HepG2 (cell line): ENCODE measurements around the gene RDH14. TPM values are rescaled to one million over a fixed set of nuclear protein-coding genes. Genes with fewer than 3 reads are reported as not detected.

Source experiments
- CCAR2 ChIP-seq: fragments of 200-400 bp; formaldehyde crosslinking; optimal IDR thresholded peaks from 2 replicates; pipeline ENCODE3; 2018; ENCODE audit warnings: low read depth, mild to moderate bottlenecking, low read length, moderate library complexity
- CCDC6 ChIP-seq: sonication (generic); formaldehyde crosslinking; IDR thresholded peaks from 2 replicates; pipeline ENCODE4 v1.8.1; 2022; ENCODE audit warnings: mild to moderate bottlenecking, missing genetic modification reagents, moderate library complexity
- ETV6 ChIP-seq: sonication (generic); formaldehyde crosslinking; conservative IDR thresholded peaks from 2 replicates; pipeline ENCODE4 v1.4.0; 2020; ENCODE audit warnings: missing genetic modification reagents
- HNRNPK ChIP-seq: fragments of 200-400 bp; formaldehyde crosslinking; IDR thresholded peaks from 2 replicates; pipeline ENCODE4 v1.6.1; 2018; ENCODE audit warnings: low read length, low read depth, moderate library complexity, mild to moderate bottlenecking; ENCODE audit not compliant: poor library complexity, severe bottlenecking
- IRX3 ChIP-seq: sonication (generic); formaldehyde crosslinking; IDR thresholded peaks from 2 replicates; pipeline ENCODE4 v1.8.1; 2023; ENCODE audit warnings: mild to moderate bottlenecking, low read depth, missing genetic modification reagents, borderline replicate concordance
- KLF6 ChIP-seq: IDR thresholded peaks from 2 replicates; pipeline ENCODE4 v1.8.0; 2016; ENCODE audit warnings: missing biosample characterization, missing genetic modification reagents
- SAP130 ChIP-seq: IDR thresholded peaks from 2 replicates; pipeline ENCODE4 v1.6.1; 2016; ENCODE audit warnings: low read depth
- TMF1 ChIP-seq: sonication (generic); formaldehyde crosslinking; IDR thresholded peaks from 2 replicates; pipeline ENCODE4 v1.8.1; 2022; ENCODE audit warnings: low read depth, missing genetic modification reagents
- ZNF556 ChIP-seq: sonication (generic); formaldehyde crosslinking; IDR thresholded peaks from 2 replicates; pipeline ENCODE4 v1.4.0; 2020; ENCODE audit warnings: mild to moderate bottlenecking, missing genetic modification reagents, borderline replicate concordance
- ZNF777 ChIP-seq: sonication (generic); formaldehyde crosslinking; IDR thresholded peaks from 2 replicates; pipeline ENCODE4 v1.4.0; 2020; ENCODE audit warnings: missing genetic modification reagents
- polyA plus RNA-seq, 8 experiments: library from polyadenylated mRNA; depleted of rRNA in 3 of 8; stranded (reverse) in 7 of 8; unstranded in 1 of 8; fragments of >200 nt; fragmentation: Illumina TruSeq in 4 of 8; extraction: Trizol in 4 of 8; gene quantifications; 2 replicates each; pipeline versions ENCODE4 v1.2.1 to v1.2.3, GENCODE V29; 2011 to 2016; ENCODE audit warnings: low read depth in 4 of 8, missing spikeins in 1 of 8, mixed read lengths in 1 of 8; ENCODE audit not compliant: insufficient read depth in 1 of 8
- total RNA-seq, 5 experiments: library from RNA; depleted of rRNA; stranded (reverse); fragments of >200 nt; fragmentation: Illumina TruSeq; extraction: Trizol; gene quantifications; 2 replicates each; pipeline ENCODE4 v1.2.3, GENCODE V29; 2016; ENCODE audit warnings: low read depth in 1 of 5
- TF ChIP-seq, protein P1 (sequence below): sonication (generic); formaldehyde crosslinking; IDR thresholded peaks from 2 replicates; pipeline ENCODE4 v1.9.0; 2021; ENCODE audit warnings: mild to moderate bottlenecking, missing genetic modification reagents
- TF ChIP-seq, protein P2 (sequence below): sonication (generic); formaldehyde crosslinking; IDR thresholded peaks from 2 replicates; pipeline ENCODE4 v1.4.0; 2020; ENCODE audit warnings: missing genetic modification reagents
- TF ChIP-seq, protein P3 (sequence below): sonication (generic); formaldehyde crosslinking; IDR thresholded peaks from 2 replicates; pipeline ENCODE4 v1.8.0; 2022; ENCODE audit warnings: missing genetic modification reagents, mild to moderate bottlenecking, moderate library complexity, borderline replicate concordance

The RDH14 gene
- total and polyA plus RNA-seq, 2 of the 13 experiments (the other 11 are each of a cell fraction or from before 2014, with no cell fraction given): 27.4 to 39.9 TPM

DNA sequence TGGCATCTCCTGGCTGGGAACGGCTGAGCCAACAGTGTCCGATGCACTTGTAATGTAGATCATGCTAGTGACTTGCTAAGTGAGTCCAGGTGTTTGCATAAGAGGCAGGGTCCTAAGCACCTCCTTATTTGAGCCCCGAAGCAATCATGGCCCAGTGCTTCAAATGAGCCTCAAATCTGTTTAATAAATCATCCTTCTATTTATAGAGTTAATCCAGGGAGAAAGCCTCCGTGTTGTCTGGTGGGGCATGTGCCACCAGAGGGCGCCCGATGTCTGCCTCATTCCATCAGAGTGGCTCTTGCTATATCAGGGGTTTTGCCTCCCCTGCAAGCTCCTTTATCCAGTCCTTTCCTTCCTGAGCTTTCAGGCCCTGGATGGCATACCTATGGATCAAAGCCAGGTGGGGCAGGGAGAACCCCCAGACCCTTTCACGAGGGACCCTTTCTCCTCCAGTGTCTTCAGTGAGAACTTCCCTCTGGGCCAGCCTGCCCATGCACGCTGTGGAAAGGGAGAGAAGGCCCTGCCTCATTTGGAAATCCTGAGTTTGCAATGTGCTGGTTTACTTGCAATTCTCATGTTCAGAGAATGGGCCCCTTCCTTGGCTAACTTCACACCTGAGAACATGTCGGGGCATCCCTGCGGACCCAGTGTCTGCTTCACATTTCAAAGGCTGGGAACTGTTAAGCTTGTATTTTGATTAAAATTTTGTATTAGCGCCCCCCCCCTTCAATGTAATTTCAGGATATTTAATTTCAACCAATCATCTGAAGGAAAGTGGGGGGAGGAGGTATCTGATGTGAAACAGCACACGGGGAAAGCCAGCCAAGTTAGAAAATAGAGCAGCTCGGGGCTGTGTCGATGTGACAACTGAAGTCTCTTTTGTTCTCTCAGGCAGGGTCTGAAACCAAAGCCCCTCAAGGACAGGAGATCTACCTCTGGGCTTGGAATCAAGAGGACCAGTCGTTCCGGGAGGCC is 39.7 kb downstream of the RDH14 start (continued):
- TF ChIP-seq KLF6 (CRISPR knock-in tag) (0 out of 2 replicates have a peak, but pooled peaks have one; percentile 39), ZNF777 (CRISPR knock-in tag) (no peak), ZNF556 (CRISPR knock-in tag) (no peak), HNRNPK (no peak), SAP130 (no peak), IRX3 (CRISPR knock-in tag) (no peak), CCDC6 (CRISPR knock-in tag) (no peak), ETV6 (CRISPR knock-in tag) (no peak), TMF1 (no peak), CCAR2 (no peak)
- TF ChIP-seq, protein P1, sequence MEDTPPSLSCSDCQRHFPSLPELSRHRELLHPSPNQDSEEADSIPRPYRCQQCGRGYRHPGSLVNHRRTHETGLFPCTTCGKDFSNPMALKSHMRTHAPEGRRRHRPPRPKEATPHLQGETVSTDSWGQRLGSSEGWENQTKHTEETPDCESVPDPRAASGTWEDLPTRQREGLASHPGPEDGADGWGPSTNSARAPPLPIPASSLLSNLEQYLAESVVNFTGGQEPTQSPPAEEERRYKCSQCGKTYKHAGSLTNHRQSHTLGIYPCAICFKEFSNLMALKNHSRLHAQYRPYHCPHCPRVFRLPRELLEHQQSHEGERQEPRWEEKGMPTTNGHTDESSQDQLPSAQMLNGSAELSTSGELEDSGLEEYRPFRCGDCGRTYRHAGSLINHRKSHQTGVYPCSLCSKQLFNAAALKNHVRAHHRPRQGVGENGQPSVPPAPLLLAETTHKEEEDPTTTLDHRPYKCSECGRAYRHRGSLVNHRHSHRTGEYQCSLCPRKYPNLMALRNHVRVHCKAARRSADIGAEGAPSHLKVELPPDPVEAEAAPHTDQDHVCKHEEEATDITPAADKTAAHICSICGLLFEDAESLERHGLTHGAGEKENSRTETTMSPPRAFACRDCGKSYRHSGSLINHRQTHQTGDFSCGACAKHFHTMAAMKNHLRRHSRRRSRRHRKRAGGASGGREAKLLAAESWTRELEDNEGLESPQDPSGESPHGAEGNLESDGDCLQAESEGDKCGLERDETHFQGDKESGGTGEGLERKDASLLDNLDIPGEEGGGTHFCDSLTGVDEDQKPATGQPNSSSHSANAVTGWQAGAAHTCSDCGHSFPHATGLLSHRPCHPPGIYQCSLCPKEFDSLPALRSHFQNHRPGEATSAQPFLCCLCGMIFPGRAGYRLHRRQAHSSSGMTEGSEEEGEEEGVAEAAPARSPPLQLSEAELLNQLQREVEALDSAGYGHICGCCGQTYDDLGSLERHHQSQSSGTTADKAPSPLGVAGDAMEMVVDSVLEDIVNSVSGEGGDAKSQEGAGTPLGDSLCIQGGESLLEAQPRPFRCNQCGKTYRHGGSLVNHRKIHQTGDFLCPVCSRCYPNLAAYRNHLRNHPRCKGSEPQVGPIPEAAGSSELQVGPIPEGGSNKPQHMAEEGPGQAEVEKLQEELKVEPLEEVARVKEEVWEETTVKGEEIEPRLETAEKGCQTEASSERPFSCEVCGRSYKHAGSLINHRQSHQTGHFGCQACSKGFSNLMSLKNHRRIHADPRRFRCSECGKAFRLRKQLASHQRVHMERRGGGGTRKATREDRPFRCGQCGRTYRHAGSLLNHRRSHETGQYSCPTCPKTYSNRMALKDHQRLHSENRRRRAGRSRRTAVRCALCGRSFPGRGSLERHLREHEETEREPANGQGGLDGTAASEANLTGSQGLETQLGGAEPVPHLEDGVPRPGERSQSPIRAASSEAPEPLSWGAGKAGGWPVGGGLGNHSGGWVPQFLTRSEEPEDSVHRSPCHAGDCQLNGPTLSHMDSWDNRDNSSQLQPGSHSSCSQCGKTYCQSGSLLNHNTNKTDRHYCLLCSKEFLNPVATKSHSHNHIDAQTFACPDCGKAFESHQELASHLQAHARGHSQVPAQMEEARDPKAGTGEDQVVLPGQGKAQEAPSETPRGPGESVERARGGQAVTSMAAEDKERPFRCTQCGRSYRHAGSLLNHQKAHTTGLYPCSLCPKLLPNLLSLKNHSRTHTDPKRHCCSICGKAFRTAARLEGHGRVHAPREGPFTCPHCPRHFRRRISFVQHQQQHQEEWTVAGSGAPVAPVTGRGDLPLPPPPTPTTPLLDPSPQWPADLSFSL (CRISPR knock-in tag): no peak
- TF ChIP-seq, protein P2, sequence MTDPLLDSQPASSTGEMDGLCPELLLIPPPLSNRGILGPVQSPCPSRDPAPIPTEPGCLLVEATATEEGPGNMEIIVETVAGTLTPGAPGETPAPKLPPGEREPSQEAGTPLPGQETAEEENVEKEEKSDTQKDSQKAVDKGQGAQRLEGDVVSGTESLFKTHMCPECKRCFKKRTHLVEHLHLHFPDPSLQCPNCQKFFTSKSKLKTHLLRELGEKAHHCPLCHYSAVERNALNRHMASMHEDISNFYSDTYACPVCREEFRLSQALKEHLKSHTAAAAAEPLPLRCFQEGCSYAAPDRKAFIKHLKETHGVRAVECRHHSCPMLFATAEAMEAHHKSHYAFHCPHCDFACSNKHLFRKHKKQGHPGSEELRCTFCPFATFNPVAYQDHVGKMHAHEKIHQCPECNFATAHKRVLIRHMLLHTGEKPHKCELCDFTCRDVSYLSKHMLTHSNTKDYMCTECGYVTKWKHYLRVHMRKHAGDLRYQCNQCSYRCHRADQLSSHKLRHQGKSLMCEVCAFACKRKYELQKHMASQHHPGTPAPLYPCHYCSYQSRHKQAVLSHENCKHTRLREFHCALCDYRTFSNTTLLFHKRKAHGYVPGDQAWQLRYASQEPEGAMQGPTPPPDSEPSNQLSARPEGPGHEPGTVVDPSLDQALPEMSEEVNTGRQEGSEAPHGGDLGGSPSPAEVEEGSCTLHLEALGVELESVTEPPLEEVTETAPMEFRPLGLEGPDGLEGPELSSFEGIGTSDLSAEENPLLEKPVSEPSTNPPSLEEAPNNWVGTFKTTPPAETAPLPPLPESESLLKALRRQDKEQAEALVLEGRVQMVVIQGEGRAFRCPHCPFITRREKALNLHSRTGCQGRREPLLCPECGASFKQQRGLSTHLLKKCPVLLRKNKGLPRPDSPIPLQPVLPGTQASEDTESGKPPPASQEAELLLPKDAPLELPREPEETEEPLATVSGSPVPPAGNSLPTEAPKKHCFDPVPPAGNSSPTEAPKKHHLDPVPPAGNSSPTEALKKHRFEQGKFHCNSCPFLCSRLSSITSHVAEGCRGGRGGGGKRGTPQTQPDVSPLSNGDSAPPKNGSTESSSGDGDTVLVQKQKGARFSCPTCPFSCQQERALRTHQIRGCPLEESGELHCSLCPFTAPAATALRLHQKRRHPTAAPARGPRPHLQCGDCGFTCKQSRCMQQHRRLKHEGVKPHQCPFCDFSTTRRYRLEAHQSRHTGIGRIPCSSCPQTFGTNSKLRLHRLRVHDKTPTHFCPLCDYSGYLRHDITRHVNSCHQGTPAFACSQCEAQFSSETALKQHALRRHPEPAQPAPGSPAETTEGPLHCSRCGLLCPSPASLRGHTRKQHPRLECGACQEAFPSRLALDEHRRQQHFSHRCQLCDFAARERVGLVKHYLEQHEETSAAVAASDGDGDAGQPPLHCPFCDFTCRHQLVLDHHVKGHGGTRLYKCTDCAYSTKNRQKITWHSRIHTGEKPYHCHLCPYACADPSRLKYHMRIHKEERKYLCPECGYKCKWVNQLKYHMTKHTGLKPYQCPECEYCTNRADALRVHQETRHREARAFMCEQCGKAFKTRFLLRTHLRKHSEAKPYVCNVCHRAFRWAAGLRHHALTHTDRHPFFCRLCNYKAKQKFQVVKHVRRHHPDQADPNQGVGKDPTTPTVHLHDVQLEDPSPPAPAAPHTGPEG (CRISPR knock-in tag): no peak
- TF ChIP-seq, protein P3, sequence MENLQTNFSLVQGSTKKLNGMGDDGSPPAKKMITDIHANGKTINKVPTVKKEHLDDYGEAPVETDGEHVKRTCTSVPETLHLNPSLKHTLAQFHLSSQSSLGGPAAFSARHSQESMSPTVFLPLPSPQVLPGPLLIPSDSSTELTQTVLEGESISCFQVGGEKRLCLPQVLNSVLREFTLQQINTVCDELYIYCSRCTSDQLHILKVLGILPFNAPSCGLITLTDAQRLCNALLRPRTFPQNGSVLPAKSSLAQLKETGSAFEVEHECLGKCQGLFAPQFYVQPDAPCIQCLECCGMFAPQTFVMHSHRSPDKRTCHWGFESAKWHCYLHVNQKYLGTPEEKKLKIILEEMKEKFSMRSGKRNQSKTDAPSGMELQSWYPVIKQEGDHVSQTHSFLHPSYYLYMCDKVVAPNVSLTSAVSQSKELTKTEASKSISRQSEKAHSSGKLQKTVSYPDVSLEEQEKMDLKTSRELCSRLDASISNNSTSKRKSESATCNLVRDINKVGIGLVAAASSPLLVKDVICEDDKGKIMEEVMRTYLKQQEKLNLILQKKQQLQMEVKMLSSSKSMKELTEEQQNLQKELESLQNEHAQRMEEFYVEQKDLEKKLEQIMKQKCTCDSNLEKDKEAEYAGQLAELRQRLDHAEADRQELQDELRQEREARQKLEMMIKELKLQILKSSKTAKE: no peak
